Tibial nerve (tissue), 4 donors: ENCODE measurements around the gene E2F4.
A peak's percentile ranks its signal among the peaks of the same experiment; 100 is the strongest.

Source experiments
- EP300 ChIP-seq, 2 donors: sonication (generic); formaldehyde crosslinking; IDR thresholded peaks; one replicate each; pipeline ENCODE4 v1.6.1; 2017; ENCODE audit warnings: antibody characterized with exemption in 2 of 2, mild to moderate bottlenecking in 1 of 2
- TF ChIP-seq, protein P1 (sequence below), 5 experiments: fragments of 200-600 bp in 3 of 5; fragments of 450-650 bp in 2 of 5; sonication (generic) in 3 of 5; IDR thresholded peaks; one replicate each; pipeline ENCODE4 v1.5.1; 2016 to 2019; ENCODE audit warnings: antibody characterized with exemption in 5 of 5, mild to moderate bottlenecking in 3 of 5, moderate library complexity in 2 of 5

DNA sequence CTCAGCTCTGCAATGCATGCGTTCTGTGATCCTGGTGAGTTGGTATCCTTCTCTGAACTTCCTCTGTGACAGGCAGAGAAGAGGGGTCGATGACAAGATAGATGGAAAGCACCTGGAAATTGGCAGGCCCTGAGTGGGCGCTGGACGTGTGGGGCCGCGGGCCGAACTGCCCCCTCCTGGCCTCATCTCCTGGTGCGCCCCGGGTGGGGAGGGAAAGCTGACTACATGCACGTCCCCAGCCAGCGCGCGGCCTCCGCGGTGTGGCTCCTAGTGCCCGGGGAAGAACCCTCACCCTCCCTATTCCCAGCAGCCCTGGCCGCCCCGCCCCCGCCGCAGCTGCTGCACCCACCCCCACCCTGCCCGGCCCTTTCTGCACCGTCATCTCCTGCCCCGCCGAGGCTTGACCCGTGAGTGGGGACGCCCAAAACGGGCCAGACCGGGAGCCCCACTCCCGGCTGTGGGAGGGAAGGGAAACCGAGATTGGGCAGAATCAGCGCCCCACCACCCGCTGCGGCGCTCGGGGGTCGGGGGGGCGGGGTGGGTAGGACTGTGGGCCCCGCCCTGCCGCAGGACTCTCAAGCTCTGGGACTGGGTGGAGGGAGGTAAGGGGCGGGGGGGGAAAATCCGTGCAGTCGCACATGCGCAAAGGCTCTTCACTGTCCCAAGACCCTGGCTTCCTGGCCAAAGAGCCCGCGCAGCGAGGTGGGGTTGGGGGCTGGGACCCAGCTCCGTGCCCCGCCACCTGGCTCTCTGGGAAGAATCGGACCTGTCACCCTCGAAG lies 21.6 kb upstream of the E2F4 start, which contains the start of gene NOL3:
- TF ChIP-seq, protein P1, sequence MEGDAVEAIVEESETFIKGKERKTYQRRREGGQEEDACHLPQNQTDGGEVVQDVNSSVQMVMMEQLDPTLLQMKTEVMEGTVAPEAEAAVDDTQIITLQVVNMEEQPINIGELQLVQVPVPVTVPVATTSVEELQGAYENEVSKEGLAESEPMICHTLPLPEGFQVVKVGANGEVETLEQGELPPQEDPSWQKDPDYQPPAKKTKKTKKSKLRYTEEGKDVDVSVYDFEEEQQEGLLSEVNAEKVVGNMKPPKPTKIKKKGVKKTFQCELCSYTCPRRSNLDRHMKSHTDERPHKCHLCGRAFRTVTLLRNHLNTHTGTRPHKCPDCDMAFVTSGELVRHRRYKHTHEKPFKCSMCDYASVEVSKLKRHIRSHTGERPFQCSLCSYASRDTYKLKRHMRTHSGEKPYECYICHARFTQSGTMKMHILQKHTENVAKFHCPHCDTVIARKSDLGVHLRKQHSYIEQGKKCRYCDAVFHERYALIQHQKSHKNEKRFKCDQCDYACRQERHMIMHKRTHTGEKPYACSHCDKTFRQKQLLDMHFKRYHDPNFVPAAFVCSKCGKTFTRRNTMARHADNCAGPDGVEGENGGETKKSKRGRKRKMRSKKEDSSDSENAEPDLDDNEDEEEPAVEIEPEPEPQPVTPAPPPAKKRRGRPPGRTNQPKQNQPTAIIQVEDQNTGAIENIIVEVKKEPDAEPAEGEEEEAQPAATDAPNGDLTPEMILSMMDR (IDR thresholded peaks at IDR 0.05): no peak
- TF ChIP-seq EP300 (IDR thresholded peaks at IDR 0.05): peak in 1 of 2 donors; percentile 44
